ENCODE measurements around the gene LRRC4B.

The LRRC4B gene

DNA sequence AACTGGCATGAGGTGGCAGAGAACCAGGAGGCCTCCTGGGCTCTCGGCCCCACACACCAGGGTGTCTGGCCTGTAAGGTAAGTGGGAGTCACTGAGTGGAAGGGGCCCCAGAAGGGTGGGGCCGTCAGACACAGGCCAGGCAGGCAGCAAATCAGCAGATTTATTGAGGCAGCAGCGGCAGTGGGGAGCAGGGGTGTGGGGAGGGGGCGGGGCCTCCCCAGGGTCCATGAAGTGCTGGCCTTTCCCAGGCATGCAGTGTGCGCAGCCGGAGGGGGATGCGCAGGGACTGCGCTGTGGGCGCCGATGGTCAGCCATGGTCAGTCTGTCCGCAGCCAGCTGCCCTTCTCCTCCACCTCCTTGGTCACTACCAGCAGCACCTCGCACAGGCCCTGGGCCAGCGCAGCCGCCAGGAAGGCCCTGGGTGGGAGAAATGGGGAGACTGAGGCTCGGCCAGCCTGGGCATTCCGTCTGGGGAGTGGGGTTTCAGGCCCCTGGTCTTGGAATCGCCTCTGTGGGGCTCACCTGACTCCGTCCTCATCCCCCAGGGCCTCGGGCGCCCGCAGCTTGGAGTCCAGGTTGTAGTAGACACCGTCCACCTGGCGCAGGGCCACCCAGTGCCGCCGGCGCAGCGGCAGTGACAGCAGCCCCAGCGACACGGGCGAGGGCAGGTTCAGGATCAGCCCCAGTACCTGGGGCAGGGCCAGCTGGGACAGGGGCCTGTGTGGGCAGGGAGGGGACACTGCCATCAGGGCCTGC is 62.2 kb downstream of the LRRC4B start:
- DNase-seq, result no peak
- Mint-ChIP-seq H3K27ac (no peak overlapping the region), H3K36me3 (ENCODE audit: low read depth) (no peaks in the 10 kb centered on the region), H3K4me1 (peaks cover 34% of the 10 kb centered on the region), H3K27me3 (ENCODE audit: low read depth, poor library complexity) (peaks cover 8% of the 10 kb centered on the region), H3K4me3 (no peak overlapping the region), H3K9me3 (no peaks in the 10 kb centered on the region)
- TF ChIP-seq, protein P1, sequence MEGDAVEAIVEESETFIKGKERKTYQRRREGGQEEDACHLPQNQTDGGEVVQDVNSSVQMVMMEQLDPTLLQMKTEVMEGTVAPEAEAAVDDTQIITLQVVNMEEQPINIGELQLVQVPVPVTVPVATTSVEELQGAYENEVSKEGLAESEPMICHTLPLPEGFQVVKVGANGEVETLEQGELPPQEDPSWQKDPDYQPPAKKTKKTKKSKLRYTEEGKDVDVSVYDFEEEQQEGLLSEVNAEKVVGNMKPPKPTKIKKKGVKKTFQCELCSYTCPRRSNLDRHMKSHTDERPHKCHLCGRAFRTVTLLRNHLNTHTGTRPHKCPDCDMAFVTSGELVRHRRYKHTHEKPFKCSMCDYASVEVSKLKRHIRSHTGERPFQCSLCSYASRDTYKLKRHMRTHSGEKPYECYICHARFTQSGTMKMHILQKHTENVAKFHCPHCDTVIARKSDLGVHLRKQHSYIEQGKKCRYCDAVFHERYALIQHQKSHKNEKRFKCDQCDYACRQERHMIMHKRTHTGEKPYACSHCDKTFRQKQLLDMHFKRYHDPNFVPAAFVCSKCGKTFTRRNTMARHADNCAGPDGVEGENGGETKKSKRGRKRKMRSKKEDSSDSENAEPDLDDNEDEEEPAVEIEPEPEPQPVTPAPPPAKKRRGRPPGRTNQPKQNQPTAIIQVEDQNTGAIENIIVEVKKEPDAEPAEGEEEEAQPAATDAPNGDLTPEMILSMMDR (IDR thresholded peaks at IDR 0.05), result no peak

DNA sequence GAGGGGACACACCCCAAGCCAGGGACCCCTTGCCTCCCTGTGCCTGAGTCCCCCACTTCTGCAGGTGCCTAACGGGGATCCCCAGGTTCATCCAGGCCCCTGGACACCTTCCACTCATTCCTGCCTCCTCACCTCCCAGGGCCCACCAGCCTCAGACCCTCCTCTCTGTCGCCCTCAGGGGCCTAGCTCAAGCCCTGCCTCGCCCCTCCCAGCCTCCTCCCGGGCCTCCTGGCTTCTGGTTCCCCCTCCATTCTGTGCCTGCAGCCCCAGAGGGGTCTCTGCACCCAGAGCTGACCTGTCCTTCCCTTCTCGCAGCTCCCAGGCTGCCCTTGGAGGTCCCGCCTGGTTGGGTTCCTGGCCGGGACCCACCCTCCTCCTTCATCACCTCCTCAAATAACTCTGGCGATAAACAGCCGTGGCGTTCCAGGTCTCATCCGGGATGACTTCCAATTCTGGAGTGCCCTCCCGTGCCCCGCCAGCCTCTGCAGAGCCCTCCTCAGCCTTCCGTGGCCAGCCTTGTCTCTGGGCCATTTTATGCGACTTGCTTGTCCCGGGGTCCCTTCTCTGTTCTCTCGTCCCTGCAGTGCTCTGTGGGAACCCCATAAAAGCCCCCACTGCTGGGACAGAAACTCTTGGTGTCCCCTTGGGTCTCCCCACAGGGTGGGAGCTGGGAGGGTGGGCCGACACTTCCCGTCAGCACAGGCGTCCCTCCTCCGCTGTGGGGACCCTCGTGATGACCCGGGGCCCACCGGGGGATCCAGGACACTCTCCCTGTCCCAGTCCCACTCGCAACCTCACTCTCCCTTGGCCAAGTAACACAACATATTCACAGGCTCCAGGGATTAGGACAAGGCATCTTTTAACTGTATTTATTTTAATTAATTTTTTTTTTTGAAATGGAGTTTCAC is 66.4 kb downstream of the LRRC4B start:
- no peak overlapping the region for H3K27ac Mint-ChIP-seq
- H3K9me3 Mint-ChIP-seq, result no peaks in the 10 kb centered on the region
- DNase-seq, result no peak
- H3K4me3 Mint-ChIP-seq, result peak overlapping the region; percentile 54
- TF ChIP-seq, protein P1 (IDR thresholded peaks at IDR 0.05), result no peak
- H3K27me3 Mint-ChIP-seq (ENCODE audit: low read depth, poor library complexity), result peaks cover 8% of the 10 kb centered on the region
- H3K4me1 Mint-ChIP-seq, result peaks cover 14% of the 10 kb centered on the region
- no peaks in the 10 kb centered on the region for H3K36me3 Mint-ChIP-seq (ENCODE audit: low read depth)

DNA sequence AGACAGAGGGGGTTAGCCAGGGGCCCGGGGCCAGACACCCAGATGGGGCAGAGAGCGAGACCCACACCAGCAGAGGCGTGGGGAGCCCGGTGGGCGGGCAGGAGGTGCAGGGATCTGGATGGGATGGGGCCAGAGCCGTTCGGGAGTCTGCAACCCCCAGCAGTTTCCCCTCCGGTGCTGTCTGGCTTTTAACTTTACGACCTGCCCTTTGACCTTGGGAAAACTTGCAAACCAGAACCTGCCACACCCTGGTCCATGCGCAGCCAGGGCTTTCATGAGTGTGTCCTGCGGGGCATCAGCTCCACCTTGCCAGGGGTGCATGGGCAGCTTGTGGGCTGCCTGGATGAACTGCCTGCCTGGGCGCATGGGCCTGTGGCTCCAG is 67.1 kb downstream of the LRRC4B start:
- no peaks in the 10 kb centered on the region for H3K9me3 Mint-ChIP-seq
- no peak overlapping the region for H3K27ac Mint-ChIP-seq
- TF ChIP-seq, protein P1 (IDR thresholded peaks at IDR 0.05), result no peak
- H3K36me3 Mint-ChIP-seq (ENCODE audit: low read depth), result no peaks in the 10 kb centered on the region
- peaks cover 8% of the 10 kb centered on the region for H3K27me3 Mint-ChIP-seq (ENCODE audit: low read depth, poor library complexity)
- no peak for DNase-seq
- H3K4me1 Mint-ChIP-seq, result peaks cover 14% of the 10 kb centered on the region
- H3K4me3 Mint-ChIP-seq, result no peak overlapping the region

DNA sequence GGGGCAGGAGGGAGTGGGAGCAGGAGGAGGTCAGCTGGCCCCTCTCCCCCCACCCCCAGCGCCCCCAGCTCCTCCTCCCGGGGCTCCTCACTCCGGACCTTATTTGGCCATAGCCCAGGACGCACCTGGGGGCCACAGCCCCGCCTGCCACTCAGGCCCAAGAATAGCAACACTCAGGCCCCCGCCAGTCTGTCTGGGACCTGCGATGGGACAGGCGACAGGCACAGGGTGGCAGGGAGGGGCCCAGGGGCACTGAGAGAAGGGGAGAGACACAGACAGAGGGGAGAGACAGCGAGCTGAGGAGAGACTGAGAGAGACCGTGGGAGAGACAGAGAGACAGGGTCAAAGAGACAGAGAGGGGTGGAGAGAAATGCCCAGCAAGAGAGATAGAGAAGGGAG is 67.5 kb downstream of the LRRC4B start:
- DNase-seq, result no peak
- Mint-ChIP-seq H3K4me1 (peaks cover 14% of the 10 kb centered on the region), H3K4me3 (no peak overlapping the region), H3K27ac (no peak overlapping the region), H3K27me3 (ENCODE audit: low read depth, poor library complexity) (peaks cover 8% of the 10 kb centered on the region), H3K9me3 (no peaks in the 10 kb centered on the region), H3K36me3 (ENCODE audit: low read depth) (no peaks in the 10 kb centered on the region)
- TF ChIP-seq, protein P1 (IDR thresholded peaks at IDR 0.05), result no peak

DNA sequence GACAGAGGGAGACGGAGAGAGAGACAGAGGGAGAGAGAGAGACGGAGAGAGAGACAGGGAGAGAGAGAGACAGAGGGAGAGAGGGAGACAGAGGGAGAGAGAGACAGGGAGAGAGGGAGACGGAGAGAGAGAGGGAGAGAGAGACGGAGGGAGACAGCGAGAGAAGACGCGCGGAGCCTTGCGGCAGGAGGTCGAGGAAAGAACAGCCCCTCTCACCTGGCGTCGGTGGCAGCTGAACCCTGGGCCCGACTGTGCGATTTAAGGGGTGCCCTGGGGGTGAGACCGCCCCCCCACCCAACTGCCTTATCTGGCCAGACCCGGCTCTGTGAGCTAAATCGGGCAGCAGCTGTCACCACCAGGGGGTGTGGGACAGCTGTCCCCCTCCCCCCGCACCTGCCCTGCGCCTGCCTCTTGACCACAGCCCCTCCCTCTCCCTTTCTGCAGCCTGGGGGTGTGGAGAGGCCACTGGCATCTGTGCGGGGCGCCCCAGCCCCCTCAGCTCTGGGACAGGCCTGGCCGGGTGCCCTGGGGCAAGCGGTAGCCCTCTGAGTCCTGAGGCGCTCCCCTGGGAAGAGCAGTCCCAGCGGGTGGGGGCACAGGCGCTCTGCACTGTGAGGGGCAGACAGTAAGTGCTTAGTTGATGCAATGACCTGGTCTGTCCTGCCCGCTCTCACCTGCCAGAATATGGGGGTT is 68.0 kb downstream of the LRRC4B start:
- no peak overlapping the region for H3K4me3 Mint-ChIP-seq
- peaks cover 3% of the 10 kb centered on the region for H3K36me3 Mint-ChIP-seq (ENCODE audit: low read depth)
- H3K27me3 Mint-ChIP-seq (ENCODE audit: low read depth, poor library complexity), result peaks cover 8% of the 10 kb centered on the region
- TF ChIP-seq, protein P1 (IDR thresholded peaks at IDR 0.05), result no peak
- no peaks in the 10 kb centered on the region for H3K9me3 Mint-ChIP-seq
- H3K27ac Mint-ChIP-seq, result no peak overlapping the region
- peaks cover 14% of the 10 kb centered on the region for H3K4me1 Mint-ChIP-seq
- DNase-seq, result peak; percentile 47

Data from nephron progenitor cell (in vitro differentiated cells).